ENCODE results near the gene SEMA4F. TPM values are rescaled to one million over a fixed set of nuclear protein-coding genes. Genes with fewer than 3 reads are reported as not detected.

SEMA4F gene
- total and polyA plus RNA-seq, 3 experiments from 2014 or later = 7.8 to 8.5 (median 8.3) TPM

- no peak within 1 kb of the TSS for H3K27ac Mint-ChIP-seq
These were observed 6.0 kb upstream of the SEMA4F start, which contains the start of gene M1AP for GRCh38 chr2:74648009-74648443. Gene M1AP, minus strand, starts transcription at chr2:74648330. Its CDS starts 8,055 bp downstream, at chr2:74640275.

GRCh38 chr2:74653589-74653984, 460 bp upstream of the SEMA4F start:
- DNase-seq = peak in 1 of 5 donors; percentile 8
- Histone ChIP-seq H3K27me3 (ENCODE audit: insufficient read depth, low read length, poor library complexity, severe bottlenecking) (no peaks in the 10 kb centered on the region), H3K9me3 (ENCODE audit: low read length) (no peaks in the 10 kb centered on the region), H3K27ac (ENCODE audit: low read depth, low read length) (peak overlapping the region; percentile 40), H3K4me1 (ENCODE audit: insufficient read depth, low read length) (peaks cover 10% of the 10 kb centered on the region), H3K36me3 (ENCODE audit: insufficient read depth, low read length) (no peaks in the 10 kb centered on the region), H3K4me3 (ENCODE audit: low read length) (peak overlapping the region; percentile 63)
- ChIA-PET POLR2A (interaction anchor here (0.5 to 0.6 kb wide), 3 partner anchors 9 to 96 kb away, joined by 3 read pairs; no protein-coding TSS in a partner anchor), CTCF (interaction anchor here (0.6 to 1.5 kb wide), 3 partner anchors 8 to 191 kb away, joined by 3 to 4 read pairs (median 3); no protein-coding TSS in a partner anchor)
- Mint-ChIP-seq H3K4me3 (peak overlapping the region; percentile 88 to 97 (median 93)), H3K27ac (peak overlapping the region; percentile 56 to 96 (median 83)), H3K9me3 (peaks cover 0 to 1% (median 0%) of the 10 kb centered on the region in 5 donors), H3K27me3 (peaks cover 8 to 11% of the 10 kb centered on the region in 2 donors), H3K36me3 (peaks cover 2 to 18% (median 16%) of the 10 kb centered on the region in 3 donors), H3K4me1 (peaks cover 22 to 23% (median 23%) of the 10 kb centered on the region in 3 donors)

More at GRCh38 chr2:74648009-74648443, 6.0 kb upstream of the SEMA4F start, which contains the start of gene M1AP:
- CTCF ChIA-PET = no interaction called here
- Mint-ChIP-seq H3K4me3 (peak within 1 kb of the TSS in 2 of 7 donors; percentile 9 to 17), H3K27me3 (peaks cover 9 to 37% of the 10 kb centered on the region in 2 donors), H3K4me1 (peaks cover 5 to 7% (median 6%) of the 10 kb centered on the region in 3 donors), H3K9me3 (peaks cover 0 to 3% (median 0%) of the 10 kb centered on the region in 5 donors), H3K36me3 (peaks cover 0 to 5% (median 4%) of the 10 kb centered on the region in 3 donors)
- no peaks in the 10 kb centered on the region for H3K27me3 ChIP-seq (ENCODE audit: insufficient read depth, low read length, poor library complexity, severe bottlenecking)
- no peak for DNase-seq
- no peaks in the 10 kb centered on the region for H3K4me1 ChIP-seq (ENCODE audit: insufficient read depth, low read length)
- POLR2A ChIA-PET = no interaction called here
- no peaks in the 10 kb centered on the region for H3K36me3 ChIP-seq (ENCODE audit: insufficient read depth, low read length)
- H3K4me3 ChIP-seq (ENCODE audit: low read length) = no peak within 1 kb of the TSS
- H3K9me3 ChIP-seq (ENCODE audit: low read length) = no peaks in the 10 kb centered on the region
- H3K27ac ChIP-seq (ENCODE audit: low read depth, low read length) = no peak within 1 kb of the TSS

DNA sequence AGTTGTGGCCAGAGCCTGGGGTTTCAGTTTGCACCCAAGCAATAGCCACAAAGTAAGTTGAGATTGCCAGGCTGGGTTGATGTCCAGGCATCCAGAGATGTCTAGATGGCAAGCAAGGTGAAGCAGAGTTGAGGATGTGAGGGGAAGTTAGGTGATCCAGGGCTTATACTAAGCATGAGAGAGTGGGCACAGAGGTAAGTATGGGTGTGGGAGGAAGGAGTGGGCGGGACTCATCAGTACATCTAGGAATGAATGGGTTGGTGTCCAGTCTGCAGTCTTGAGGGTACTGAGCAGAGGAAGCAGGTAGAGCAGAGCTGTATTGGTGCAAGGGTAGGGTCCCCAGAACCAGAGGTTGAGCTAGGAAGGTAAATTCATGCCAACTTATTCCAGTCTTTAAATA, 1.5 kb downstream of the SEMA4F start:
- H3K9me3 Mint-ChIP-seq = no peaks in the 10 kb centered on the region
- DNase-seq = no peak
- H3K27ac ChIP-seq (ENCODE audit: low read depth, low read length) = no peak overlapping the region

GRCh38 chr2:74658516-74658915, 4.5 kb downstream of the SEMA4F start:
- peaks cover 0 to 3% of the 10 kb centered on the region in 2 donors for H3K27me3 Mint-ChIP-seq
- Histone ChIP-seq H3K36me3 (ENCODE audit: insufficient read depth, low read length) (peaks cover 6% of the 10 kb centered on the region), H3K27ac (ENCODE audit: low read depth, low read length) (no peak overlapping the region), H3K27me3 (ENCODE audit: insufficient read depth, low read length, poor library complexity, severe bottlenecking) (no peaks in the 10 kb centered on the region), H3K4me1 (ENCODE audit: insufficient read depth, low read length) (peaks cover 10% of the 10 kb centered on the region), H3K9me3 (ENCODE audit: low read length) (no peaks in the 10 kb centered on the region), H3K4me3 (ENCODE audit: low read length) (no peak overlapping the region)
- POLR2A ChIA-PET = no interaction called here
- DNase-seq = no peak
- H3K27ac Mint-ChIP-seq = no peak overlapping the region
- CTCF ChIA-PET = no interaction called here
- H3K4me1 Mint-ChIP-seq = peaks cover 16 to 20% (median 18%) of the 10 kb centered on the region in 3 donors
- H3K9me3 Mint-ChIP-seq = no peaks in the 10 kb centered on the region
- H3K36me3 Mint-ChIP-seq = peaks cover 0 to 38% (median 17%) of the 10 kb centered on the region in 3 donors
- peak overlapping the region in 1 of 7 donors; percentile 65 for H3K4me3 Mint-ChIP-seq

More for the DNA sequence above, 1.5 kb downstream of the SEMA4F start:
- Mint-ChIP-seq H3K27ac (peak overlapping the region in 2 of 8 donors; percentile 59 to 72), H3K4me3 (peak overlapping the region; percentile 38 to 97 (median 92)), H3K36me3 (peaks cover 0 to 33% (median 15%) of the 10 kb centered on the region in 3 donors), H3K4me1 (peaks cover 21 to 22% (median 22%) of the 10 kb centered on the region in 3 donors), H3K27me3 (peaks cover 0 to 4% of the 10 kb centered on the region in 2 donors)
- POLR2A ChIA-PET = no interaction called here
- H3K36me3 ChIP-seq (ENCODE audit: insufficient read depth, low read length) = no peaks in the 10 kb centered on the region
- H3K27me3 ChIP-seq (ENCODE audit: insufficient read depth, low read length, poor library complexity, severe bottlenecking) = no peaks in the 10 kb centered on the region
- CTCF ChIA-PET = interaction anchor here (1.2 kb wide), 1 partner anchor 221 kb away, joined by 3 read pairs; no protein-coding TSS in a partner anchor
- no peaks in the 10 kb centered on the region for H3K9me3 ChIP-seq (ENCODE audit: low read length)
- peaks cover 10% of the 10 kb centered on the region for H3K4me1 ChIP-seq (ENCODE audit: insufficient read depth, low read length)
- H3K4me3 ChIP-seq (ENCODE audit: low read length) = no peak overlapping the region

- Histone ChIP-seq H3K9me3 (ENCODE audit: low read length) (no peaks in the 10 kb centered on the region), H3K4me1 (ENCODE audit: insufficient read depth, low read length) (peaks cover 10% of the 10 kb centered on the region), H3K36me3 (ENCODE audit: insufficient read depth, low read length) (peaks cover 6% of the 10 kb centered on the region), H3K4me3 (ENCODE audit: low read length) (no peak overlapping the region), H3K27me3 (ENCODE audit: insufficient read depth, low read length, poor library complexity, severe bottlenecking) (no peaks in the 10 kb centered on the region), H3K27ac (ENCODE audit: low read depth, low read length) (no peak overlapping the region)
- DNase-seq = no peak
- Mint-ChIP-seq H3K4me1 (peaks cover 13 to 16% (median 16%) of the 10 kb centered on the region in 3 donors), H3K9me3 (no peaks in the 10 kb centered on the region), H3K36me3 (peaks cover 0 to 41% (median 17%) of the 10 kb centered on the region in 3 donors), H3K27ac (no peak overlapping the region), H3K27me3 (no peaks in the 10 kb centered on the region), H3K4me3 (no peak overlapping the region)
- CTCF ChIA-PET = interaction anchor here (1.5 kb wide), 1 partner anchor 13 kb away, joined by 4 read pairs; no protein-coding TSS in a partner anchor
- POLR2A ChIA-PET = no interaction called here
These were observed 5.4 kb downstream of the SEMA4F start for GRCh38 chr2:74659462-74659861.

DNA sequence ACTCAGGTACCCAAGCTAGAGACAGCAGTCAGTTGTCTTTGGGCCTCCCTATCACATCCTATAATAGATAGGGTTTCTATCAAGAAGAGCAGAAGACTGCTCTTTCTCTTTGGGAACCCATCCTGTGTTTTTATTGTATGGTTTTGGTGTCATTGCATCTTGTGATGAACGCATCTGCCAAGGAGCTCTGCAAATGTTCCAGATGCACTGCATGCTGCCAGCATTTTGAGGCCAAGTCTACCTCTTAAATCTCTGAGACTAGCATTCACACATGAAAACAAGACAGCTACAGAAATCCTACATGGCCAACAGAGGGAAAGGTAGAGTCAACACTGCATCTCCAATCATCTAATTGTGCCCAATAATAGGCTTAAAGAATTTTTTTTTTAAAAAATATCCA, 14.0 kb downstream of the SEMA4F start:
- H3K27me3 ChIP-seq (ENCODE audit: insufficient read depth, low read length, poor library complexity, severe bottlenecking) = no peaks in the 10 kb centered on the region
- H3K4me1 ChIP-seq (ENCODE audit: insufficient read depth, low read length) = no peaks in the 10 kb centered on the region
- H3K36me3 ChIP-seq (ENCODE audit: insufficient read depth, low read length) = no peaks in the 10 kb centered on the region
- H3K9me3 ChIP-seq (ENCODE audit: low read length) = no peaks in the 10 kb centered on the region
- ChIA-PET CTCF (interaction anchor here (1.2 kb wide), 1 partner anchor 209 kb away, joined by 3 read pairs; no protein-coding TSS in a partner anchor), POLR2A (interaction anchor here (0.6 kb wide), 1 partner anchor 210 kb away, joined by 3 read pairs; the partner anchor contains the start of gene WBP1)
- Mint-ChIP-seq H3K36me3 (peaks cover 0 to 46% (median 17%) of the 10 kb centered on the region in 3 donors), H3K9me3 (no peaks in the 10 kb centered on the region), H3K27ac (no peak overlapping the region), H3K27me3 (no peaks in the 10 kb centered on the region), H3K4me3 (no peak overlapping the region), H3K4me1 (no peaks in the 10 kb centered on the region)
- no peak for DNase-seq
- no peak overlapping the region for H3K4me3 ChIP-seq (ENCODE audit: low read length)
- H3K27ac ChIP-seq (ENCODE audit: low read depth, low read length) = no peak overlapping the region

DNA sequence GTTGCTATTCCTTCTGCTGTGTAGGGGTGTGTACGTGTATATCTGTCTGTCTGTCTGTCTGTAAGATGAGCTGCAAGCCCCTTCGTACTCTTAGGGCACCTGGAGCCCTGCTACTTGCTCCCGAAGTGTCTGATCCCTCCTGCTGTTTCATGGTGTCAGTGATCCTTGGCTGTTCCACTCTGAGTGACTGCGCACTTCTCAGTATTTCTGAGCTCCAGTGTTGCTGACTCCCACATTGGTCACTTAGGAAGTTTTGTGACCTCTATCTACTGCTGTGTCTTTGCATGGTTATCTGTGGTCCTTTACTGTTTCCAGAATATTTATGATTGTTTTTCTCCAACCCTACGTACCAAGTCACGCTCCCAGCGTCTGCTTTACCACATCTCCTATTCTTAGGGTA, 16.2 kb downstream of the SEMA4F start:
- H3K36me3 ChIP-seq (ENCODE audit: insufficient read depth, low read length) = peaks cover 9% of the 10 kb centered on the region
- no peak overlapping the region for H3K27ac ChIP-seq (ENCODE audit: low read depth, low read length)
- CTCF ChIA-PET = no interaction called here
- no peaks in the 10 kb centered on the region for H3K27me3 Mint-ChIP-seq
- no peak overlapping the region for H3K27ac Mint-ChIP-seq
- no peaks in the 10 kb centered on the region for H3K9me3 ChIP-seq (ENCODE audit: low read length)
- H3K4me3 ChIP-seq (ENCODE audit: low read length) = no peak overlapping the region
- no peaks in the 10 kb centered on the region for H3K4me1 ChIP-seq (ENCODE audit: insufficient read depth, low read length)
- no peak for DNase-seq
- H3K27me3 ChIP-seq (ENCODE audit: insufficient read depth, low read length, poor library complexity, severe bottlenecking) = no peaks in the 10 kb centered on the region
- POLR2A ChIA-PET = no interaction called here
- H3K4me3 Mint-ChIP-seq = no peak overlapping the region
- H3K36me3 Mint-ChIP-seq = peaks cover 0 to 60% (median 27%) of the 10 kb centered on the region in 3 donors
- H3K9me3 Mint-ChIP-seq = no peaks in the 10 kb centered on the region
- no peaks in the 10 kb centered on the region for H3K4me1 Mint-ChIP-seq

DNA sequence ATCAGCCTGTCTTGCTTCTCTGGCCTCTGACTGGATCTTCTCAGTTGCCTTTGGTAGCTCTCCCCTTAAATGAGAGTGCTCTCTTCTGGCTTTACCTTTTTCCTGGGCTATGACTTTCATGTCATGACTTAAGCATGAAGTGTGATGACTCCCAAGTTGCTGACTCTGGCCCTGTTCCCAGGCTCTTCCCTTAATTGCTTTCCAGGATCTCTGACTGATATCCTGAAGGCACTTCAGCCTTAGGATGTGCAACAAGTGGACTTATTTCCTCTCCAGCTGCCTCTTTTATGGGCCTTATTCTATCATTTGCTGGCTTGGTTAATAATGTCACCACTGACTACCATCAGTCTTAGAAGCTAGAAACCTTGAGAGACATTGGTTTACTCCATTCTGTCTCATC, 17.4 kb downstream of the SEMA4F start:
- ChIA-PET POLR2A (no interaction called here), CTCF (interaction anchor here (1.5 kb wide), 1 partner anchor 11 kb away, joined by 4 read pairs; no protein-coding TSS in a partner anchor)
- peaks cover 3 to 69% (median 35%) of the 10 kb centered on the region in 3 donors for H3K36me3 Mint-ChIP-seq
- Histone ChIP-seq H3K4me1 (ENCODE audit: insufficient read depth, low read length) (no peaks in the 10 kb centered on the region), H3K36me3 (ENCODE audit: insufficient read depth, low read length) (peaks cover 19% of the 10 kb centered on the region), H3K4me3 (ENCODE audit: low read length) (no peak overlapping the region), H3K27me3 (ENCODE audit: insufficient read depth, low read length, poor library complexity, severe bottlenecking) (no peaks in the 10 kb centered on the region), H3K27ac (ENCODE audit: low read depth, low read length) (no peak overlapping the region), H3K9me3 (ENCODE audit: low read length) (no peaks in the 10 kb centered on the region)
- H3K9me3 Mint-ChIP-seq = no peaks in the 10 kb centered on the region
- H3K4me3 Mint-ChIP-seq = no peak overlapping the region
- H3K27ac Mint-ChIP-seq = no peak overlapping the region
- H3K27me3 Mint-ChIP-seq = no peaks in the 10 kb centered on the region
- no peaks in the 10 kb centered on the region for H3K4me1 Mint-ChIP-seq
- DNase-seq = no peak
